Stimulated activated CD4-positive, alpha-beta T cell treated with anti-CD3 and anti-CD28 coated beads, Interleukin-2, amount 100 ng/mL, for 4 hours (primary cell): ENCODE measurements around the gene ACAP3.

Experiments used
- DNase-seq: peaks from one replicate; pipeline ENCODE4 v3.0.0-alpha.2; 2020; ENCODE audit warnings: low read depth

The ACAP3 gene

GRCh38 chr1:1307923-1308755 is at the start of gene ACAP3, which contains the start of gene PUSL1:
Gene ACAP3 (minus strand): TSS chr1:1307930. CDS start chr1:1307815, 115 bp downstream.
Gene PUSL1 (plus strand): TSS chr1:1308597. CDS start chr1:1308644, 47 bp downstream.
- DNase-seq = peak; percentile 81

GRCh38 chr1:1356796-1357401 is 49.2 kb upstream of the ACAP3 start:
- DNase-seq = no peak

GRCh38 chr1:1356166-1356795 is 48.6 kb upstream of the ACAP3 start:
- DNase-seq = no peak

GRCh38 chr1:1355416-1355815 is 47.7 kb upstream of the ACAP3 start:
- DNase-seq = no peak

- no peak for DNase-seq
Observed at GRCh38 chr1:1354271-1355247, 46.8 kb upstream of the ACAP3 start.

- no peak for DNase-seq
Observed at GRCh38 chr1:1353389-1354151, 45.8 kb upstream of the ACAP3 start.

GRCh38 chr1:1352786-1353388 is 45.2 kb upstream of the ACAP3 start:
- DNase-seq = no peak

GRCh38 chr1:1351511-1352427 is 44.0 kb upstream of the ACAP3 start:
- DNase-seq = no peak

GRCh38 chr1:1349256-1350012 is 41.7 kb upstream of the ACAP3 start, which contains the start of gene DVL1:
Gene DVL1 (minus strand): TSS chr1:1349418. CDS start chr1:1349065, 353 bp downstream.
- peak; percentile 52 for DNase-seq

GRCh38 chr1:1348420-1349255 is 40.9 kb upstream of the ACAP3 start:
- no peak for DNase-seq

GRCh38 chr1:1347663-1348419 is 40.1 kb upstream of the ACAP3 start:
- no peak for DNase-seq

- no peak for DNase-seq
Observed at GRCh38 chr1:1347026-1347595, 39.4 kb upstream of the ACAP3 start.

- DNase-seq = no peak
Observed at GRCh38 chr1:1346501-1346890, 38.8 kb upstream of the ACAP3 start.

GRCh38 chr1:1345860-1346500 is 38.2 kb upstream of the ACAP3 start:
- no peak for DNase-seq

GRCh38 chr1:1345384-1345783 is 37.7 kb upstream of the ACAP3 start:
- DNase-seq = no peak
